ENCODE measurements around the gene LDLRAD3. TPM values are rescaled to one million over a fixed set of nuclear protein-coding genes. Genes with fewer than 3 reads are reported as not detected.

The LDLRAD3 gene
- total RNA-seq, 4 donors from 2014 or later: 0.37 to 43.2 (median 3.7) TPM

DNA sequence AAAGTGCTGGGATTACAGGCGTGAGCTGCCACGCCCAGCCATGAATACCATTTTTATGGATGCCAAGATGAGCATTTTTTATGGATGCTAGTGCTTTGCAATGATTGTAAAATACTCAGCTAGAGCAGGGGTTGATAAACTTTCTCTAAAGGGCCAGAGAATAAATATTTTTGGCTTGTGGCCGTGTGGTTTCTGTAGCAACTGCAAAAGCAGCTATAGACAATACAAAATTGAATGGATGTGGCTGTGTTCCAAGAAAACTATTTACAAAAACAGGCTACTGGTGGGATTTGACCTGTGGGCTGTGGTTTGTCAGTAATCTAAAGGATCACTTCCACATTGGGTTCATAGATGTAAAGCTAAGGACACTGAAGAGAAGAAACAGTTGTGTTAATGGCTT is 289.3 kb downstream of the LDLRAD3 start:
- H3K9me3 ChIP-seq: no peaks in the 10 kb centered on the region
- 0 to 41% methylated on average over 1 to 3 of the region's 3 CpGs for WGBS, 2 donors (ENCODE audit: low coverage in 1 of 2)
- H3K36me3 ChIP-seq: no peaks in the 10 kb centered on the region
- peaks cover 0 to 8% (median 0%) of the 10 kb centered on the region in 4 donors for H3K4me1 ChIP-seq
- H3K27me3 ChIP-seq: no peaks in the 10 kb centered on the region
- intact Hi-C loops (cut with DNase I; ENCODE audit: low total_unique reads) (no loop called here), in situ Hi-C loops (cut with MboI; ENCODE audit: low pct_ligation_motif_present in 1 of 4, low pct_unique_long_range_greater_than_20kb in 1 of 4, low sequenced_read_pairs in 3 of 4) (no loop called here)
- TF ChIP-seq EP300 (IDR thresholded peaks at IDR 0.05; ENCODE audit: low read depth): no peak
- no peak for TF ChIP-seq POLR2A (IDR thresholded peaks at IDR 0.05)
- TF ChIP-seq POLR2AphosphoS5 (IDR thresholded peaks at IDR 0.05): no peak
- TF ChIP-seq, protein P1, sequence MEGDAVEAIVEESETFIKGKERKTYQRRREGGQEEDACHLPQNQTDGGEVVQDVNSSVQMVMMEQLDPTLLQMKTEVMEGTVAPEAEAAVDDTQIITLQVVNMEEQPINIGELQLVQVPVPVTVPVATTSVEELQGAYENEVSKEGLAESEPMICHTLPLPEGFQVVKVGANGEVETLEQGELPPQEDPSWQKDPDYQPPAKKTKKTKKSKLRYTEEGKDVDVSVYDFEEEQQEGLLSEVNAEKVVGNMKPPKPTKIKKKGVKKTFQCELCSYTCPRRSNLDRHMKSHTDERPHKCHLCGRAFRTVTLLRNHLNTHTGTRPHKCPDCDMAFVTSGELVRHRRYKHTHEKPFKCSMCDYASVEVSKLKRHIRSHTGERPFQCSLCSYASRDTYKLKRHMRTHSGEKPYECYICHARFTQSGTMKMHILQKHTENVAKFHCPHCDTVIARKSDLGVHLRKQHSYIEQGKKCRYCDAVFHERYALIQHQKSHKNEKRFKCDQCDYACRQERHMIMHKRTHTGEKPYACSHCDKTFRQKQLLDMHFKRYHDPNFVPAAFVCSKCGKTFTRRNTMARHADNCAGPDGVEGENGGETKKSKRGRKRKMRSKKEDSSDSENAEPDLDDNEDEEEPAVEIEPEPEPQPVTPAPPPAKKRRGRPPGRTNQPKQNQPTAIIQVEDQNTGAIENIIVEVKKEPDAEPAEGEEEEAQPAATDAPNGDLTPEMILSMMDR (IDR thresholded peaks at IDR 0.05): no peak
- no peak overlapping the region for H3K4me3 ChIP-seq
- no peak overlapping the region for H3K27ac ChIP-seq
- DNase-seq: no peak

DNA sequence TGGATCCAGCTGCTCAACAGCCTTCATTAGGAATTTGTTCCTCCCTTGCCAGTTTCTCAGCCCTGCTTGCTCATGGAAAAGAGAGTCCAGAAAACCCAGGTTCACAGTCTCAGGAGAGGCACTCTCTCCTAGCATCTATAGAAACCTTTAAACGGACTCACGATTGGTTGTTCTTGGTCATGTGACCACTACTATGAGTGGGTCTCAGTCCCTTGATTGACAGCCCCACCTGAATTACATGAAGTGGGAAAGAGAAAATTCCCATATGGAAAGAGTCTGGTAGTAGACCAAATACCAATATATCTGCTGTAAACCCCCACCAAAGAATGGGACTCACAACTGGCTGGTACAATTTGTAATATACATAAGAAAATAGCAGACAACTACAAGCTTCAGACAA is 291.0 kb downstream of the LDLRAD3 start:
- WGBS, 2 donors (ENCODE audit: low coverage in 1 of 2): 98% methylated on average over 2 of the region's 2 CpGs; no CpG with 5 or more reads in 1 of the 2 donors
- no peak for TF ChIP-seq EP300 (IDR thresholded peaks at IDR 0.05; ENCODE audit: low read depth)
- no peak for TF ChIP-seq POLR2A (IDR thresholded peaks at IDR 0.05)
- no peak for TF ChIP-seq POLR2AphosphoS5 (IDR thresholded peaks at IDR 0.05)
- TF ChIP-seq, protein P1 (IDR thresholded peaks at IDR 0.05): no peak
- Histone ChIP-seq H3K36me3 (no peaks in the 10 kb centered on the region), H3K4me1 (peaks cover 0 to 8% (median 0%) of the 10 kb centered on the region in 4 donors), H3K27me3 (no peaks in the 10 kb centered on the region), H3K4me3 (no peak overlapping the region), H3K27ac (no peak overlapping the region), H3K9me3 (no peaks in the 10 kb centered on the region)
- DNase-seq: no peak
- in situ Hi-C loops (cut with MboI; ENCODE audit: low pct_ligation_motif_present in 1 of 4, low pct_unique_long_range_greater_than_20kb in 1 of 4, low sequenced_read_pairs in 3 of 4): no loop called here
- intact Hi-C loops (cut with DNase I; ENCODE audit: low total_unique reads): no loop called here

DNA sequence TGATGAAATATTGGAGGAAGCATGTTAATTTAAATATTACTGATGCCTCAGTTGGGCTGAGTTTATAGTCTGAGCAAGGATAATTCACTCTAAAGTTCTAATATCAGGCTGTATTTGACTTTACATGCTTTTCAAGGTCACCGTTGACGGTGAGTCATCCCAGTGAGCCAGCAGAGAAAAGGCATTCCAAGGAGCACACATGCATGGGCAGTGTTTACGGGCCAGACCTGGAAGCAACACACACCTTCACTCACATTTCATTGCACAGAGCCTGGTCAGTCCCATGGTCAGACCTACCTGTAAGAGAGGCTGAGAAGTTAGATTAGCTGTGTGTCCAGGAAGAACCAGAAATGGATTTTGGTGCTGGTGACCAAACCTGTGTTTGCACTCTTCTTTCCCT is 291.9 kb downstream of the LDLRAD3 start:
- Histone ChIP-seq H3K4me3 (no peak overlapping the region), H3K27me3 (no peaks in the 10 kb centered on the region), H3K4me1 (peaks cover 0 to 8% (median 0%) of the 10 kb centered on the region in 4 donors), H3K9me3 (no peaks in the 10 kb centered on the region), H3K27ac (no peak overlapping the region), H3K36me3 (no peaks in the 10 kb centered on the region)
- no peak for TF ChIP-seq EP300 (IDR thresholded peaks at IDR 0.05; ENCODE audit: low read depth)
- TF ChIP-seq, protein P1 (IDR thresholded peaks at IDR 0.05): no peak
- TF ChIP-seq POLR2A (IDR thresholded peaks at IDR 0.05): no peak
- TF ChIP-seq POLR2AphosphoS5 (IDR thresholded peaks at IDR 0.05): no peak
- intact Hi-C loops (cut with DNase I; ENCODE audit: low total_unique reads): no loop called here
- in situ Hi-C loops (cut with MboI; ENCODE audit: low pct_ligation_motif_present in 1 of 4, low pct_unique_long_range_greater_than_20kb in 1 of 4, low sequenced_read_pairs in 3 of 4): no loop called here
- WGBS, 2 donors (ENCODE audit: low coverage in 1 of 2): 98 to 100% methylated on average over 3 of the region's 3 CpGs
- no peak for DNase-seq

DNA sequence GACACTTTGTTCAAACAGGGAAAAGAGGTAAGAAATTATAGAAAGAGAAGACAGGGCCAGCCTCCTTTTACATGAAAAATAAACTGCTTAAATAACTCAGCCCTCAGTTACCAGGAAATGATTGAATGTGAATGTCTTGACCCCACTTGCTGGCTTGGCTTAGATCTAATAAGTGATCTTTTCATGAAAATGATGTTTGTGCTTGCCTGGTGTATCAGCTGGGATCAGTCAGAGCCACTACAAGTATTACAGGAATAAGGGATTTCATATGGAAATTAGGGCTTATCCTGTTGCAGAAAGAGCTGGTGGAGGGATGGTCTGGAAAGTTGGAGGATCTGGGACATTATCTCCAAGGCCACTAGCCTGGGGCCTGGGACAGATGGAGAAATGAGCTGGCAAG is 293.5 kb downstream of the LDLRAD3 start:
- H3K27me3 ChIP-seq: no peaks in the 10 kb centered on the region
- TF ChIP-seq, protein P1 (IDR thresholded peaks at IDR 0.05): no peak
- TF ChIP-seq POLR2A (IDR thresholded peaks at IDR 0.05): no peak
- no peak for TF ChIP-seq POLR2AphosphoS5 (IDR thresholded peaks at IDR 0.05)
- no peak for TF ChIP-seq EP300 (IDR thresholded peaks at IDR 0.05; ENCODE audit: low read depth)
- in situ Hi-C loops (cut with MboI; ENCODE audit: low pct_ligation_motif_present in 1 of 4, low pct_unique_long_range_greater_than_20kb in 1 of 4, low sequenced_read_pairs in 3 of 4): no loop called here
- H3K4me3 ChIP-seq: no peak overlapping the region
- H3K27ac ChIP-seq: no peak overlapping the region
- H3K4me1 ChIP-seq: peaks cover 0 to 3% (median 0%) of the 10 kb centered on the region in 4 donors
- no peaks in the 10 kb centered on the region for H3K9me3 ChIP-seq
- intact Hi-C loops (cut with DNase I; ENCODE audit: low total_unique reads): no loop called here
- no peak for DNase-seq
- H3K36me3 ChIP-seq: no peaks in the 10 kb centered on the region
